ENCODE data around the gene MID1. TPM values are rescaled to one million over a fixed set of nuclear protein-coding genes. Genes with fewer than 3 reads are reported as not detected.
A peak's percentile ranks its signal among the peaks of the same experiment; 100 is the strongest.

MID1 gene
- total and polyA plus RNA-seq, 9 of the 15 experiments (the other 6 are each of a cell fraction or from before 2014, with no cell fraction given) = 0.07 to 0.54 (median 0.33) TPM

DNA sequence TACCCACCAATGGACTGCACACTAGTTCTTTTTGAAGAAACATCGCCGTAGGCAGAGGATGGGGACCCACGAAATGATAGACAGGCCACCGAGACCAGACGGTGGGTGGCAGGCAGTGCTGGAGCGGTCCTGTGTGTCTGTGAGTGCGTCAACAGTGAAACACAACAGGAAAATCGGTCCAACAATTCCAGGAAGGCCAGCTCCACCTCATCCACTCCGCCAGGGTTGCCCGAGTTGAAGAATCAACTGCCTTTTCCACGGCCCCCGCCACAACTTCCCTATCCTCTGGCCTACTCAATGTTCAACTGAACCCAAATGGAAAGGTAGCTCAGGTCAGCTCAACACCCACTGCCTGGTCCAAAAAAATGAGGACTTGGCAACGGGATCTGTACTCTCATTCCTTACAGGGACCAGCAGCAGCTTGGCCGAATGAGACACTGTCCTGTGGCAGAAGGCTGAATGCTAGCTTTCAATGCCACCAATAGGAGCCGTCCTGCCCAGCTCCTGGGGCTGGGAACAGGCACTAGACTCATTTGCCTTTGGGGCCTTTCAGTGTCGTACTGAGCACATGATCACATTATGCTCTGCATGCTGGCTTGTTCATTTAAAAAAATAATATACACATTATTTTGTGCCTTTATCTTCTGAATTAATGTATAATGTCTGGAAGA lies 43.5 kb downstream of the MID1 start:
- Histone ChIP-seq H3K36me3 (ENCODE audit: control insufficient read depth, insufficient read depth, low read length) (no peaks in the 10 kb centered on the region), H3K9me3 (replicated peaks; ENCODE audit: control insufficient read depth, insufficient read depth, low read depth, low read length) (no peaks in the 10 kb centered on the region), H4K20me1 (replicated peaks; ENCODE audit: control insufficient read depth, insufficient read depth, low read length) (no peaks in the 10 kb centered on the region), H2AFZ (ENCODE audit: low read depth, low read length) (peak overlapping the region; percentile 48; the same call in 1 of the 2 replicates), H3K4me2 (ENCODE audit: insufficient read depth, low read length) (peak overlapping the region; percentile 3; the same call in 1 of the 2 replicates), H3K9ac (ENCODE audit: insufficient read depth in 1 of 2, low read depth in 2 of 2, low read length in 2 of 2) (peak overlapping the region in 1 of 2 experiments; percentile 41; a peak in 1 of 4 replicates), H3K4me1 (replicated peaks in 1 of 2; ENCODE audit: control insufficient read depth in 2 of 2, insufficient read depth in 2 of 2, low read length in 2 of 2) (peaks cover 3 to 13% of the 10 kb centered on the region in 2 experiments; a peak in 3 of 5 replicates), H3K79me2 (ENCODE audit: control insufficient read depth, insufficient read depth, low read length) (no peaks in the 10 kb centered on the region), H3K27ac (ENCODE audit: extremely low read depth, low read depth, low read length) (no peak overlapping the region), H3K27me3 (ENCODE audit: control insufficient read depth in 2 of 2, insufficient read depth in 2 of 2, low read length in 2 of 2) (no peaks in the 10 kb centered on the region), H3K4me3 (no peak overlapping the region), H3K9me1 (ENCODE audit: control insufficient read depth, insufficient read depth, low read length) (no peaks in the 10 kb centered on the region)
- no peak for DNase-seq (ENCODE audit: extremely low read depth in 1 of 4, low spot score in 3 of 4)
- TF ChIP-seq ZNF143 (CRISPR knock-in tag; IDR thresholded peaks at IDR 0.05) (no peak), XRCC4 (IDR thresholded peaks at IDR 0.05; ENCODE audit: extremely low read depth, insufficient read depth, insufficient read length) (no peak), TCFL5 (CRISPR knock-in tag; conservative IDR thresholded peaks at IDR 0.05) (no peak), ZC3H8 (IDR thresholded peaks at IDR 0.05) (no peak), ZC3H11A (IDR thresholded peaks at IDR 0.05; ENCODE audit: low read depth, low read length) (no peak), ZNF174 (CRISPR knock-in tag; IDR thresholded peaks at IDR 0.05) (no peak), HNRNPLL (IDR thresholded peaks at IDR 0.05; ENCODE audit: low read depth, low read length, poor library complexity, severe bottlenecking) (no peak), ARHGAP35 (IDR thresholded peaks at IDR 0.05; ENCODE audit: partially characterized antibody) (no peak), HNRNPUL1 (IDR thresholded peaks at IDR 0.05; ENCODE audit: low read length) (no peak)
- TF ChIP-seq, protein P1, sequence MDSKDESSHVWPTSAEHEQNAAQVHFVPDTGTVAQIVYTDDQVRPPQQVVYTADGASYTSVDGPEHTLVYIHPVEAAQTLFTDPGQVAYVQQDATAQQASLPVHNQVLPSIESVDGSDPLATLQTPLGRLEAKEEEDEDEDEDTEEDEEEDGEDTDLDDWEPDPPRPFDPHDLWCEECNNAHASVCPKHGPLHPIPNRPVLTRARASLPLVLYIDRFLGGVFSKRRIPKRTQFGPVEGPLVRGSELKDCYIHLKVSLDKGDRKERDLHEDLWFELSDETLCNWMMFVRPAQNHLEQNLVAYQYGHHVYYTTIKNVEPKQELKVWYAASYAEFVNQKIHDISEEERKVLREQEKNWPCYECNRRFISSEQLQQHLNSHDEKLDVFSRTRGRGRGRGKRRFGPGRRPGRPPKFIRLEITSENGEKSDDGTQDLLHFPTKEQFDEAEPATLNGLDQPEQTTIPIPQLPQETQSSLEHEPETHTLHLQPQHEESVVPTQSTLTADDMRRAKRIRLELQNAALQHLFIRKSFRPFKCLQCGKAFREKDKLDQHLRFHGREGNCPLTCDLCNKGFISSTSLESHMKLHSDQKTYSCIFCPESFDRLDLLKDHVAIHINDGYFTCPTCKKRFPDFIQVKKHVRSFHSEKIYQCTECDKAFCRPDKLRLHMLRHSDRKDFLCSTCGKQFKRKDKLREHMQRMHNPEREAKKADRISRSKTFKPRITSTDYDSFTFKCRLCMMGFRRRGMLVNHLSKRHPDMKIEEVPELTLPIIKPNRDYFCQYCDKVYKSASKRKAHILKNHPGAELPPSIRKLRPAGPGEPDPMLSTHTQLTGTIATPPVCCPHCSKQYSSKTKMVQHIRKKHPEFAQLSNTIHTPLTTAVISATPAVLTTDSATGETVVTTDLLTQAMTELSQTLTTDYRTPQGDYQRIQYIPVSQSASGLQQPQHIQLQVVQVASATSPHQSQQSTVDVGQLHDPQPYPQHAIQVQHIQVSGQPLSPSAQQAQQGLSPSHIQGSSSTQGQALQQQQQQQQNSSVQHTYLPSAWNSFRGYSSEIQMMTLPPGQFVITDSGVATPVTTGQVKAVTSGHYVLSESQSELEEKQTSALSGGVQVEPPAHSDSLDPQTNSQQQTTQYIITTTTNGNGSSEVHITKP (IDR thresholded peaks at IDR 0.05; ENCODE audit: partially characterized antibody) = no peak
- intact Hi-C loops (cut with micrococcal nuclease) (no loop called here), in situ Hi-C loops (cut with MboI) (no loop called here)
- CTCF ChIA-PET (ENCODE audit: low intra/inter-chr PET ratio) = no interaction called here
- POLR2A ChIA-PET = no interaction called here
- FAIRE-seq = no peak
- ATAC-seq = peak; percentile 36; the same call in 1 of the 3 replicates
- 31% methylated on average over 13 of the region's 16 CpGs for WGBS (ENCODE audit: insufficient coverage, low coverage, missing lambda C conversion rate)
- no TSS peak for BruUV-seq (replicated peaks)
